HepG2 (cell line): ENCODE measurements around the gene RBBP8NL. TPM values are rescaled to one million over a fixed set of nuclear protein-coding genes. Genes with fewer than 3 reads are reported as not detected.

ENCODE experiments used
- ARHGAP35 ChIP-seq: sonication (generic); formaldehyde crosslinking; IDR thresholded peaks from 2 replicates; pipeline ENCODE4 v1.9.0; 2022; ENCODE audit warnings: mild to moderate bottlenecking, inconsistent platforms, moderate library complexity, missing genetic modification reagents, borderline replicate concordance
- CHCHD3 ChIP-seq: sonication (generic); formaldehyde crosslinking; IDR thresholded peaks from 2 replicates; pipeline ENCODE4 v1.8.0; 2022; ENCODE audit warnings: mild to moderate bottlenecking, missing genetic modification reagents, moderate library complexity
- EHMT2 ChIP-seq: fragments of 200-600 bp; sonication (generic); IDR thresholded peaks from 2 replicates; pipeline ENCODE4 v1.7.0; 2017; ENCODE audit warnings: antibody characterized with exemption, low read depth, low read length, borderline replicate concordance
- KDM4B ChIP-seq: sonication (generic); formaldehyde crosslinking; IDR thresholded peaks from 2 replicates; pipeline ENCODE4 v1.4.0; 2020; ENCODE audit warnings: missing genetic modification reagents
- MED13 ChIP-seq: sonication (generic); formaldehyde crosslinking; IDR thresholded peaks from 2 replicates; pipeline ENCODE4 v1.5.0; 2020; ENCODE audit warnings: missing genetic modification reagents
- ONECUT2 ChIP-seq: sonication (generic); formaldehyde crosslinking; IDR thresholded peaks from 2 replicates; pipeline ENCODE4 v1.4.0; 2020; ENCODE audit warnings: missing genetic modification reagents
- PITX1 ChIP-seq: sonication (generic); formaldehyde crosslinking; IDR thresholded peaks from 2 replicates; pipeline ENCODE4 v1.5.1; 2020; ENCODE audit warnings: mild to moderate bottlenecking, missing genetic modification reagents
- SP1 ChIP-seq, 2 experiments: fragments of 450-650 bp in 1 of 2; sonication (generic) in 1 of 2; formaldehyde crosslinking in 1 of 2; IDR thresholded peaks; 2 replicates each; pipeline versions ENCODE4 v1.4.0 to v1.6.1; 2016 to 2020; ENCODE audit warnings: missing genetic modification reagents in 1 of 2
- SPEN ChIP-seq: sonication (generic); formaldehyde crosslinking; IDR thresholded peaks from 2 replicates; pipeline ENCODE4 v1.5.1; 2020; ENCODE audit warnings: low read depth, mild to moderate bottlenecking, missing genetic modification reagents
- TARDBP ChIP-seq: sonication (generic); formaldehyde crosslinking; IDR thresholded peaks from 2 replicates; pipeline ENCODE4 v1.8.0; 2022; ENCODE audit warnings: mild to moderate bottlenecking, missing genetic modification reagents
- ZNF142 ChIP-seq: sonication (generic); formaldehyde crosslinking; IDR thresholded peaks from 2 replicates; pipeline ENCODE4 v1.4.0; 2020; ENCODE audit warnings: missing genetic modification reagents
- ZNF33B ChIP-seq: sonication (generic); formaldehyde crosslinking; IDR thresholded peaks from 2 replicates; pipeline ENCODE4 v1.5.1; 2020; ENCODE audit warnings: mild to moderate bottlenecking, missing genetic modification reagents
- ZNF546 ChIP-seq: sonication (generic); formaldehyde crosslinking; conservative IDR thresholded peaks from 2 replicates; pipeline ENCODE4 v1.8.1; 2023; ENCODE audit warnings: mild to moderate bottlenecking, missing genetic modification reagents
- ZNF7 ChIP-seq: IDR thresholded peaks from 2 replicates; pipeline ENCODE4 v1.6.1; 2016; ENCODE audit warnings: missing biosample characterization, missing genetic modification reagents
- polyA plus RNA-seq, 8 experiments: library from polyadenylated mRNA; depleted of rRNA in 3 of 8; stranded (reverse) in 7 of 8; unstranded in 1 of 8; fragments of >200 nt; fragmentation: Illumina TruSeq in 4 of 8; extraction: Trizol in 4 of 8; gene quantifications; 2 replicates each; pipeline versions ENCODE4 v1.2.1 to v1.2.3, GENCODE V29; 2011 to 2016; ENCODE audit warnings: low read depth in 4 of 8, missing spikeins in 1 of 8, mixed read lengths in 1 of 8; ENCODE audit not compliant: insufficient read depth in 1 of 8
- total RNA-seq, 5 experiments: library from RNA; depleted of rRNA; stranded (reverse); fragments of >200 nt; fragmentation: Illumina TruSeq; extraction: Trizol; gene quantifications; 2 replicates each; pipeline ENCODE4 v1.2.3, GENCODE V29; 2016; ENCODE audit warnings: low read depth in 1 of 5
- TF ChIP-seq, protein P1 (sequence below): sonication (generic); formaldehyde crosslinking; IDR thresholded peaks from 2 replicates; pipeline ENCODE4 v1.5.1; 2020; ENCODE audit warnings: mild to moderate bottlenecking, missing genetic modification reagents, borderline replicate concordance
- TF ChIP-seq, protein P2 (sequence below): IDR thresholded peaks from 2 replicates; pipeline ENCODE4 v1.6.1; 2016

Gene RBBP8NL
- total and polyA plus RNA-seq, 2 of the 13 experiments (the other 11 are each of a cell fraction or from before 2014, with no cell fraction given): 0.69 to 0.86 TPM

DNA sequence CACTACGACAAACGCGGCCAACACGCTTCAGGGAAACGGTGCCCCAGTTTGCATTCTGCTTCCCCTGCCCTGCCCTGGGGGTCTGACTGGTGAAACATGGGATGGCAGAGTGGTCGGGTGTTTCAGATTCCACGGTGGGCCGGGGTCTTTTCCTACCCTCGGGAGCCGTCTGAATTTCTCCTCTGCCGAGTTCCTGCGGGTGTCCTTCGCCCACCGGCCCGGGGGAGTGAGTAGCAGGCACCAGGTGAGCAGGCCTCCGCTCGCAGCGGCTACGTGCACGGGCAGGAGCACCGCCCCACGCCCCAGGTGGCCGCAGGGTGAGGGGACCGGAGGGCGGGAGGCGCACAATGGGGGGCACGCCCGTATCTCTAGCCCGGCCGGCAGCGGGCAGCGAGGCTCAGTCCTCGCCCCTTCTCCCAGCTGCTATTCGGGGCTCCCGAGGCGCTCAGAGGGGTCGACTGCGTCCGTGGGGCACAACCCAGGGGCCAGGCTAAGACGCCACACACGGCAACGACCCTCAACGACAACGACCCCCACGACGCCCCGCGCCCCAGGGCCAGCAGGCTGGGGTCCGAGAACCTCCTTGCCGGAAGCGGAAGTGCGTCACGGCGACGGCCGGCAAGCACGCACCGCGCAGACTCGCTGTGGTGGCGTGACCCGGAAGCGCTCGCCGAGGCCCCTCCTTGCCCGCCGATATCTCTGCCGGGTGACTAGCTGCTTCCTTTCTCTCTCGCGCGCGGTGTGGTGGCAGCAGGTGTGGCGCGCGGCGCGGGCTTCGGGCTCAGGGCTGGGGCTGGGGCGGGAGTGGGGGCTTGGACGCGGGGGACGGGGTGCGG is 40.7 kb downstream of the RBBP8NL start, which contains the start of gene RPS21 (continued):
- TF ChIP-seq, protein P1, sequence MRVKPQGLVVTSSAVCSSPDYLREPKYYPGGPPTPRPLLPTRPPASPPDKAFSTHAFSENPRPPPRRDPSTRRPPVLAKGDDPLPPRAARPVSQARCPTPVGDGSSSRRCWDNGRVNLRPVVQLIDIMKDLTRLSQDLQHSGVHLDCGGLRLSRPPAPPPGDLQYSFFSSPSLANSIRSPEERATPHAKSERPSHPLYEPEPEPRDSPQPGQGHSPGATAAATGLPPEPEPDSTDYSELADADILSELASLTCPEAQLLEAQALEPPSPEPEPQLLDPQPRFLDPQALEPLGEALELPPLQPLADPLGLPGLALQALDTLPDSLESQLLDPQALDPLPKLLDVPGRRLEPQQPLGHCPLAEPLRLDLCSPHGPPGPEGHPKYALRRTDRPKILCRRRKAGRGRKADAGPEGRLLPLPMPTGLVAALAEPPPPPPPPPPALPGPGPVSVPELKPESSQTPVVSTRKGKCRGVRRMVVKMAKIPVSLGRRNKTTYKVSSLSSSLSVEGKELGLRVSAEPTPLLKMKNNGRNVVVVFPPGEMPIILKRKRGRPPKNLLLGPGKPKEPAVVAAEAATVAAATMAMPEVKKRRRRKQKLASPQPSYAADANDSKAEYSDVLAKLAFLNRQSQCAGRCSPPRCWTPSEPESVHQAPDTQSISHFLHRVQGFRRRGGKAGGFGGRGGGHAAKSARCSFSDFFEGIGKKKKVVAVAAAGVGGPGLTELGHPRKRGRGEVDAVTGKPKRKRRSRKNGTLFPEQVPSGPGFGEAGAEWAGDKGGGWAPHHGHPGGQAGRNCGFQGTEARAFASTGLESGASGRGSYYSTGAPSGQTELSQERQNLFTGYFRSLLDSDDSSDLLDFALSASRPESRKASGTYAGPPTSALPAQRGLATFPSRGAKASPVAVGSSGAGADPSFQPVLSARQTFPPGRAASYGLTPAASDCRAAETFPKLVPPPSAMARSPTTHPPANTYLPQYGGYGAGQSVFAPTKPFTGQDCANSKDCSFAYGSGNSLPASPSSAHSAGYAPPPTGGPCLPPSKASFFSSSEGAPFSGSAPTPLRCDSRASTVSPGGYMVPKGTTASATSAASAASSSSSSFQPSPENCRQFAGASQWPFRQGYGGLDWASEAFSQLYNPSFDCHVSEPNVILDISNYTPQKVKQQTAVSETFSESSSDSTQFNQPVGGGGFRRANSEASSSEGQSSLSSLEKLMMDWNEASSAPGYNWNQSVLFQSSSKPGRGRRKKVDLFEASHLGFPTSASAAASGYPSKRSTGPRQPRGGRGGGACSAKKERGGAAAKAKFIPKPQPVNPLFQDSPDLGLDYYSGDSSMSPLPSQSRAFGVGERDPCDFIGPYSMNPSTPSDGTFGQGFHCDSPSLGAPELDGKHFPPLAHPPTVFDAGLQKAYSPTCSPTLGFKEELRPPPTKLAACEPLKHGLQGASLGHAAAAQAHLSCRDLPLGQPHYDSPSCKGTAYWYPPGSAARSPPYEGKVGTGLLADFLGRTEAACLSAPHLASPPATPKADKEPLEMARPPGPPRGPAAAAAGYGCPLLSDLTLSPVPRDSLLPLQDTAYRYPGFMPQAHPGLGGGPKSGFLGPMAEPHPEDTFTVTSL (CRISPR knock-in tag): no peak
- TF ChIP-seq SP1 (IDR thresholded peaks at IDR 0.05) (no peak), SP1 (CRISPR knock-in tag; IDR thresholded peaks at IDR 0.05) (peak; percentile 88), ZNF33B (CRISPR knock-in tag) (peak; percentile 59; the same call in 1 of the 2 replicates), ZNF142 (CRISPR knock-in tag) (peak; percentile 36; the same call in 1 of the 2 replicates), MED13 (peak; percentile 80), ZNF546 (CRISPR knock-in tag) (peak; percentile 97), ONECUT2 (CRISPR knock-in tag) (no peak), KDM4B (CRISPR knock-in tag) (peak; percentile 94), ARHGAP35 (CRISPR knock-in tag) (peak; percentile 97), SPEN (CRISPR knock-in tag) (peak; percentile 100), EHMT2 (no peak), TARDBP (CRISPR knock-in tag) (peak; percentile 93), ZNF7 (CRISPR knock-in tag) (peak; percentile 40), CHCHD3 (CRISPR knock-in tag) (no peak; the same call in 1 of the 2 replicates), PITX1 (CRISPR knock-in tag) (peak; percentile 44)
- TF ChIP-seq, protein P2, sequence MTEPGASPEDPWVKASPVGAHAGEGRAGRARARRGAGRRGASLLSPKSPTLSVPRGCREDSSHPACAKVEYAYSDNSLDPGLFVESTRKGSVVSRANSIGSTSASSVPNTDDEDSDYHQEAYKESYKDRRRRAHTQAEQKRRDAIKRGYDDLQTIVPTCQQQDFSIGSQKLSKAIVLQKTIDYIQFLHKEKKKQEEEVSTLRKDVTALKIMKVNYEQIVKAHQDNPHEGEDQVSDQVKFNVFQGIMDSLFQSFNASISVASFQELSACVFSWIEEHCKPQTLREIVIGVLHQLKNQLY (CRISPR knock-in tag): peak; percentile 57; the same call in 1 of the 2 replicates
